Neural progenitor cell (in vitro differentiated cells): ENCODE measurements around the gene IGFL1. TPM values are rescaled to one million over a fixed set of nuclear protein-coding genes. Genes with fewer than 3 reads are reported as not detected.
"Not testable (repeated sequence)": the region's sequence is repeated elsewhere in the genome, so short reads cannot be mapped to it uniquely, and the experiment has no call there.

ENCODE experiments used
- DNase-seq: peaks from one replicate; pipeline ENCODE4 v3.0.0-alpha.2; 2016; ENCODE audit warnings: low spot score
- H2AFZ ChIP-seq: fragments of 200-600 bp; sonication (generic); replicated peaks from 2 replicates; pipeline ENCODE4 v1.6.1; 2016; ENCODE audit warnings: antibody characterized with exemption
- H3F3A ChIP-seq: fragments of 200-600 bp; sonication (generic); 2 replicates; pipeline ENCODE4 v1.6.1; 2016; ENCODE audit warnings: antibody characterized with exemption, low read depth
- H3K27ac ChIP-seq: fragments of 200-600 bp; sonication (generic); 2 replicates; pipeline ENCODE4 v1.5.1; 2016; ENCODE audit warnings: mild to moderate bottlenecking
- H3K27me3 ChIP-seq: fragments of 200-600 bp; sonication (generic); 2 replicates; pipeline ENCODE4 v1.6.1; 2016; ENCODE audit warnings: mild to moderate bottlenecking, moderate library complexity
- H3K36me3 ChIP-seq: fragments of 200-600 bp; sonication (generic); 2 replicates; pipeline ENCODE4 v1.5.1; 2016
- H3K4me1 ChIP-seq: fragments of 200-600 bp; sonication (generic); 2 replicates; pipeline ENCODE4 v1.6.1; 2016; ENCODE audit warnings: mixed run types
- H3K4me2 ChIP-seq: fragments of 200-600 bp; sonication (generic); 2 replicates; pipeline ENCODE4 v1.6.1; 2016
- H3K4me3 ChIP-seq: fragments of 200-600 bp; sonication (generic); 2 replicates; pipeline ENCODE4 v1.5.1; 2016
- H3K79me2 ChIP-seq: fragments of 200-600 bp; sonication (generic); 2 replicates; pipeline ENCODE4 v1.6.1; 2016; ENCODE audit warnings: low read depth
- H3K9ac ChIP-seq: fragments of 200-600 bp; sonication (generic); 2 replicates; pipeline ENCODE4 v1.6.1; 2016
- H3K9me3 ChIP-seq: fragments of 200-600 bp; sonication (generic); 2 replicates; pipeline ENCODE4 v1.5.1; 2016; ENCODE audit warnings: low read depth
- H4K20me1 ChIP-seq: fragments of 200-600 bp; sonication (generic); 2 replicates; pipeline ENCODE4 v1.6.1; 2016; ENCODE audit warnings: low read depth
- H3K27ac Mint-ChIP-seq: 3 replicates; pipeline ENCODE4 v1.8.0; 2021; ENCODE audit warnings: mixed read lengths
- H3K27me3 Mint-ChIP-seq: 2 replicates; pipeline ENCODE4 v1.8.0; 2022; ENCODE audit warnings: low read depth, mild to moderate bottlenecking, inconsistent platforms, moderate library complexity, mixed read lengths; ENCODE audit not compliant: insufficient read depth
- H3K36me3 Mint-ChIP-seq: 3 replicates; pipeline ENCODE4 v1.8.0; 2021; ENCODE audit warnings: mixed read lengths
- H3K4me1 Mint-ChIP-seq: 3 replicates; pipeline ENCODE4 v1.8.0; 2021; ENCODE audit warnings: mixed read lengths
- H3K4me3 Mint-ChIP-seq: 3 replicates; pipeline ENCODE4 v1.8.0; 2021; ENCODE audit warnings: mild to moderate bottlenecking, moderate library complexity, mixed read lengths
- H3K9me3 Mint-ChIP-seq: 3 replicates; pipeline ENCODE4 v1.8.0; 2020; ENCODE audit warnings: mixed read lengths
- CTCF ChIP-seq: fragments of 200-600 bp; sonication (generic); IDR thresholded peaks from 2 replicates; pipeline ENCODE4 v1.5.1; 2017; ENCODE audit warnings: antibody characterized with exemption, mild to moderate bottlenecking
- EZH2 ChIP-seq: fragments of 200-600 bp; sonication (generic); IDR thresholded peaks from 2 replicates; pipeline ENCODE4 v1.6.1; 2017; ENCODE audit warnings: antibody characterized with exemption, mild to moderate bottlenecking, moderate library complexity
- EZH2phosphoT487 ChIP-seq: fragments of 200-600 bp; sonication (generic); IDR thresholded peaks from 2 replicates; pipeline ENCODE4 v1.6.1; 2017; ENCODE audit warnings: antibody characterized with exemption
- total RNA-seq: library from RNA; depleted of rRNA; stranded (reverse); fragments of >200 nt; gene quantifications from 2 replicates; pipeline ENCODE4 v1.2.3, GENCODE V29; 2015; ENCODE audit warnings: low replicate concordance

Gene IGFL1
- total RNA-seq, 1 donor from 2014 or later: not detected

- Histone ChIP-seq H3K4me1 (no peaks in the 10 kb centered on the region), H3K27ac (no peak overlapping the region), H3K27me3 (no peaks in the 10 kb centered on the region), H3K4me3 (no peak overlapping the region), H3F3A (no peaks in the 10 kb centered on the region), H3K79me2 (no peaks in the 10 kb centered on the region), H3K4me2 (no peak overlapping the region), H4K20me1 (no peaks in the 10 kb centered on the region), H3K9ac (no peak overlapping the region), H3K36me3 (no peaks in the 10 kb centered on the region), H3K9me3 (no peaks in the 10 kb centered on the region), H2AFZ (no peak overlapping the region)
- no peaks in the 10 kb centered on the region for H3K9me3 Mint-ChIP-seq
- H3K27me3 Mint-ChIP-seq: peaks cover 13% of the 10 kb centered on the region
- no peak overlapping the region for H3K4me3 Mint-ChIP-seq
- H3K4me1 Mint-ChIP-seq: peaks cover 3% of the 10 kb centered on the region
- H3K27ac Mint-ChIP-seq: no peak overlapping the region
- no peak for DNase-seq
- TF ChIP-seq EZH2phosphoT487: no peak
- TF ChIP-seq EZH2: no peak
- TF ChIP-seq CTCF: no peak
- no peaks in the 10 kb centered on the region for H3K36me3 Mint-ChIP-seq
Measured at GRCh38 chr19:46182476-46182875, 47.1 kb upstream of the IGFL1 start.

GRCh38 chr19:46184775-46185710 lies 44.5 kb upstream of the IGFL1 start:
- H2AFZ ChIP-seq: not testable (repeated sequence)

GRCh38 chr19:46186101-46186716 lies 43.3 kb upstream of the IGFL1 start:
- Histone ChIP-seq H2AFZ (no peak overlapping the region), H3K9ac (no peak overlapping the region), H3F3A (no peaks in the 10 kb centered on the region), H3K27ac (no peak overlapping the region), H3K36me3 (no peaks in the 10 kb centered on the region), H4K20me1 (no peaks in the 10 kb centered on the region), H3K27me3 (no peaks in the 10 kb centered on the region), H3K4me2 (no peak overlapping the region), H3K9me3 (no peaks in the 10 kb centered on the region), H3K4me3 (no peak overlapping the region), H3K79me2 (no peaks in the 10 kb centered on the region), H3K4me1 (no peaks in the 10 kb centered on the region)
- H3K4me1 Mint-ChIP-seq: no peaks in the 10 kb centered on the region
- no peaks in the 10 kb centered on the region for H3K36me3 Mint-ChIP-seq
- H3K9me3 Mint-ChIP-seq: no peaks in the 10 kb centered on the region
- no peak overlapping the region for H3K4me3 Mint-ChIP-seq
- H3K27me3 Mint-ChIP-seq: peaks cover 10% of the 10 kb centered on the region
- H3K27ac Mint-ChIP-seq: no peak overlapping the region
- no peak for DNase-seq
- TF ChIP-seq EZH2phosphoT487: no peak
- no peak for TF ChIP-seq CTCF
- no peak for TF ChIP-seq EZH2

More at GRCh38 chr19:46184775-46185710, 44.5 kb upstream of the IGFL1 start:
- not testable (repeated sequence) for H4K20me1 ChIP-seq, DNase-seq, H3K27ac ChIP-seq, H3K4me2 ChIP-seq, H3K4me3 ChIP-seq, H3K27ac Mint-ChIP-seq, H3K4me1 ChIP-seq, H3K36me3 ChIP-seq, H3K9me3 Mint-ChIP-seq, H3K27me3 ChIP-seq, H3K79me2 ChIP-seq, H3K4me1 Mint-ChIP-seq, H3K9ac ChIP-seq, H3K36me3 Mint-ChIP-seq, H3F3A ChIP-seq, H3K4me3 Mint-ChIP-seq, H3K27me3 Mint-ChIP-seq, H3K9me3 ChIP-seq

- TF ChIP-seq EZH2 (no peak), CTCF (no peak), EZH2phosphoT487 (no peak)
- Histone ChIP-seq H3K27ac (no peak overlapping the region), H3K36me3 (no peaks in the 10 kb centered on the region), H2AFZ (no peak overlapping the region), H3K79me2 (no peaks in the 10 kb centered on the region), H3F3A (no peaks in the 10 kb centered on the region), H3K9ac (no peak overlapping the region), H4K20me1 (no peaks in the 10 kb centered on the region), H3K9me3 (no peaks in the 10 kb centered on the region), H3K4me2 (no peak overlapping the region), H3K4me1 (no peaks in the 10 kb centered on the region), H3K27me3 (no peaks in the 10 kb centered on the region), H3K4me3 (no peak overlapping the region)
- Mint-ChIP-seq H3K4me3 (no peak overlapping the region), H3K9me3 (no peaks in the 10 kb centered on the region), H3K36me3 (no peaks in the 10 kb centered on the region), H3K4me1 (no peaks in the 10 kb centered on the region), H3K27ac (no peak overlapping the region), H3K27me3 (peaks cover 11% of the 10 kb centered on the region)
- no peak for DNase-seq
Measured at GRCh38 chr19:46186717-46187101, 42.8 kb upstream of the IGFL1 start.
